ENCODE data around the gene TESK1.
"Not testable (repeated sequence)": the region's sequence is repeated elsewhere in the genome, so short reads cannot be mapped to it uniquely, and the experiment has no call there.

The TESK1 gene

GRCh38 chr9:35584681-35585080, 20.4 kb upstream of the TESK1 start:
- H3K36me3 ChIP-seq (ENCODE audit: insufficient read depth, low read length); H3K79me2 ChIP-seq (ENCODE audit: insufficient read depth, low read length); H3K4me1 ChIP-seq (ENCODE audit: insufficient read depth, low read length, severe bottlenecking); H3F3A ChIP-seq (ENCODE audit: insufficient read depth, low read length); H3K4me2 ChIP-seq (ENCODE audit: low read length); H3K9me2 ChIP-seq (ENCODE audit: low read depth, low read length); H3K27ac ChIP-seq (ENCODE audit: low read depth, low read length, poor library complexity, severe bottlenecking); H4K20me1 ChIP-seq (ENCODE audit: insufficient read depth, low read length); H3K4me3 ChIP-seq (ENCODE audit: low read depth, low read length, poor library complexity, severe bottlenecking); H3K9ac ChIP-seq (ENCODE audit: low read length); H3K27me3 ChIP-seq (ENCODE audit: insufficient read depth, low read length); H2AFZ ChIP-seq (ENCODE audit: low read length); H3K9me3 ChIP-seq (ENCODE audit: low read length): not testable (repeated sequence)

- not testable (repeated sequence) for H3F3A ChIP-seq (ENCODE audit: insufficient read depth, low read length); H3K27ac ChIP-seq (ENCODE audit: low read depth, low read length, poor library complexity, severe bottlenecking); H3K4me1 ChIP-seq (ENCODE audit: insufficient read depth, low read length, severe bottlenecking); H4K20me1 ChIP-seq (ENCODE audit: insufficient read depth, low read length); H3K79me2 ChIP-seq (ENCODE audit: insufficient read depth, low read length); H3K27me3 ChIP-seq (ENCODE audit: insufficient read depth, low read length); H3K4me2 ChIP-seq (ENCODE audit: low read length); H3K4me3 ChIP-seq (ENCODE audit: low read depth, low read length, poor library complexity, severe bottlenecking); H3K36me3 ChIP-seq (ENCODE audit: insufficient read depth, low read length); H3K9me2 ChIP-seq (ENCODE audit: low read depth, low read length); H3K9ac ChIP-seq (ENCODE audit: low read length); H3K9me3 ChIP-seq (ENCODE audit: low read length); H2AFZ ChIP-seq (ENCODE audit: low read length)
These were observed 16.6 kb upstream of the TESK1 start for GRCh38 chr9:35588506-35588905.

DNA sequence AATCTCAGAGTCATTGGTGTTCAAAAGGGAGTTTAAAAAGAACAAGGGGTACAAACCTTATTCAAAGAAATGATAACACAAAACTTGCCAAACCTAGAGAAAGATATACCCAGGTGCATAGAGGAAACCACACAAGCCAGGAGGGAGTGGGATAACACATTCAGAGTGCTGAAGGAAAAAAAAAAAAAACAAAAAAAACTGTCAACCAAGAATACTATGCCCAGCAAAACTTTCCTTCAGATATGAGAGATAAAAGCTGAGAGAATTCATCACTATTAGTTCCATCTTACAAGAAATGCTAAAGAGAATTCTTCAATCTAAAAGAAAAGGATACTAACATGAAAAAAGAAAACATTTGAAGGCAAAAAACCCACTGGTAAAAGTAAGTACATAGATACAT, 11.5 kb upstream of the TESK1 start:
- H3K27me3 ChIP-seq (ENCODE audit: insufficient read depth, low read length): no peaks in the 10 kb centered on the region
- no peak overlapping the region for H3K9ac ChIP-seq (ENCODE audit: low read length)
- H3K36me3 ChIP-seq (ENCODE audit: insufficient read depth, low read length): no peaks in the 10 kb centered on the region; the same call in 1 of the 2 replicates
- H3K4me3 ChIP-seq (ENCODE audit: low read depth, low read length, poor library complexity, severe bottlenecking): no peak overlapping the region
- no peaks in the 10 kb centered on the region for H3K4me1 ChIP-seq (ENCODE audit: insufficient read depth, low read length, severe bottlenecking)
- H3K4me2 ChIP-seq (ENCODE audit: low read length): no peak overlapping the region
- no peak for TF ChIP-seq EZH2 (IDR thresholded peaks at IDR 0.05; ENCODE audit: borderline replicate concordance, low read length)
- TF ChIP-seq, protein P1, sequence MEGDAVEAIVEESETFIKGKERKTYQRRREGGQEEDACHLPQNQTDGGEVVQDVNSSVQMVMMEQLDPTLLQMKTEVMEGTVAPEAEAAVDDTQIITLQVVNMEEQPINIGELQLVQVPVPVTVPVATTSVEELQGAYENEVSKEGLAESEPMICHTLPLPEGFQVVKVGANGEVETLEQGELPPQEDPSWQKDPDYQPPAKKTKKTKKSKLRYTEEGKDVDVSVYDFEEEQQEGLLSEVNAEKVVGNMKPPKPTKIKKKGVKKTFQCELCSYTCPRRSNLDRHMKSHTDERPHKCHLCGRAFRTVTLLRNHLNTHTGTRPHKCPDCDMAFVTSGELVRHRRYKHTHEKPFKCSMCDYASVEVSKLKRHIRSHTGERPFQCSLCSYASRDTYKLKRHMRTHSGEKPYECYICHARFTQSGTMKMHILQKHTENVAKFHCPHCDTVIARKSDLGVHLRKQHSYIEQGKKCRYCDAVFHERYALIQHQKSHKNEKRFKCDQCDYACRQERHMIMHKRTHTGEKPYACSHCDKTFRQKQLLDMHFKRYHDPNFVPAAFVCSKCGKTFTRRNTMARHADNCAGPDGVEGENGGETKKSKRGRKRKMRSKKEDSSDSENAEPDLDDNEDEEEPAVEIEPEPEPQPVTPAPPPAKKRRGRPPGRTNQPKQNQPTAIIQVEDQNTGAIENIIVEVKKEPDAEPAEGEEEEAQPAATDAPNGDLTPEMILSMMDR (IDR thresholded peaks at IDR 0.05; ENCODE audit: low read length): no peak
- no peak overlapping the region for H2AFZ ChIP-seq (ENCODE audit: low read length)
- H3K9me3 ChIP-seq (ENCODE audit: low read length): peaks cover 8% of the 10 kb centered on the region
- no peaks in the 10 kb centered on the region for H3F3A ChIP-seq (ENCODE audit: insufficient read depth, low read length)
- no peaks in the 10 kb centered on the region for H3K9me2 ChIP-seq (ENCODE audit: low read depth, low read length)
- no peaks in the 10 kb centered on the region for H4K20me1 ChIP-seq (ENCODE audit: insufficient read depth, low read length)
- no peak overlapping the region for H3K27ac ChIP-seq (ENCODE audit: low read depth, low read length, poor library complexity, severe bottlenecking)
- H3K79me2 ChIP-seq (ENCODE audit: insufficient read depth, low read length): no peaks in the 10 kb centered on the region

- Histone ChIP-seq H2AFZ (ENCODE audit: low read length) (no peak overlapping the region), H3F3A (ENCODE audit: insufficient read depth, low read length) (no peaks in the 10 kb centered on the region), H3K9me3 (ENCODE audit: low read length) (peaks cover 11% of the 10 kb centered on the region), H3K79me2 (ENCODE audit: insufficient read depth, low read length) (no peaks in the 10 kb centered on the region), H3K9ac (ENCODE audit: low read length) (no peak overlapping the region), H3K36me3 (ENCODE audit: insufficient read depth, low read length) (no peaks in the 10 kb centered on the region; the same call in 1 of the 2 replicates), H3K9me2 (ENCODE audit: low read depth, low read length) (no peaks in the 10 kb centered on the region), H3K27me3 (ENCODE audit: insufficient read depth, low read length) (no peaks in the 10 kb centered on the region), H4K20me1 (ENCODE audit: insufficient read depth, low read length) (no peaks in the 10 kb centered on the region), H3K4me3 (ENCODE audit: low read depth, low read length, poor library complexity, severe bottlenecking) (no peak overlapping the region), H3K4me1 (ENCODE audit: insufficient read depth, low read length, severe bottlenecking) (no peaks in the 10 kb centered on the region), H3K27ac (ENCODE audit: low read depth, low read length, poor library complexity, severe bottlenecking) (no peak overlapping the region), H3K4me2 (ENCODE audit: low read length) (no peak overlapping the region)
- TF ChIP-seq, protein P1 (IDR thresholded peaks at IDR 0.05; ENCODE audit: low read length): no peak
- TF ChIP-seq EZH2 (IDR thresholded peaks at IDR 0.05; ENCODE audit: borderline replicate concordance, low read length): no peak
These were observed 10.6 kb upstream of the TESK1 start for GRCh38 chr9:35594471-35594870.

GRCh38 chr9:35596907-35597306, 8.2 kb upstream of the TESK1 start:
- H3K79me2 ChIP-seq (ENCODE audit: insufficient read depth, low read length); H2AFZ ChIP-seq (ENCODE audit: low read length); H3F3A ChIP-seq (ENCODE audit: insufficient read depth, low read length); H3K27me3 ChIP-seq (ENCODE audit: insufficient read depth, low read length); H3K4me2 ChIP-seq (ENCODE audit: low read length); H4K20me1 ChIP-seq (ENCODE audit: insufficient read depth, low read length); H3K27ac ChIP-seq (ENCODE audit: low read depth, low read length, poor library complexity, severe bottlenecking); H3K9ac ChIP-seq (ENCODE audit: low read length); H3K4me3 ChIP-seq (ENCODE audit: low read depth, low read length, poor library complexity, severe bottlenecking); H3K36me3 ChIP-seq (ENCODE audit: insufficient read depth, low read length); H3K4me1 ChIP-seq (ENCODE audit: insufficient read depth, low read length, severe bottlenecking); H3K9me2 ChIP-seq (ENCODE audit: low read depth, low read length): not testable (repeated sequence)
- peaks cover 11% of the 10 kb centered on the region for H3K9me3 ChIP-seq (ENCODE audit: low read length)
